ENCODE measurements around the gene MBD3L4.

MBD3L4 gene

GRCh38 chr19:6999933-7000332 lies 40.0 kb downstream of the MBD3L4 start:
- DNase-seq: no peak
- H3K9me3 ChIP-seq: no peaks in the 10 kb centered on the region
- intact Hi-C loops (cut with DNase I; ENCODE audit: low total_unique reads): no loop called here
- no peaks in the 10 kb centered on the region for H3K27me3 ChIP-seq
- no peak overlapping the region for H3K27ac ChIP-seq
- H3K4me1 ChIP-seq: no peaks in the 10 kb centered on the region
- TF ChIP-seq, protein P1, sequence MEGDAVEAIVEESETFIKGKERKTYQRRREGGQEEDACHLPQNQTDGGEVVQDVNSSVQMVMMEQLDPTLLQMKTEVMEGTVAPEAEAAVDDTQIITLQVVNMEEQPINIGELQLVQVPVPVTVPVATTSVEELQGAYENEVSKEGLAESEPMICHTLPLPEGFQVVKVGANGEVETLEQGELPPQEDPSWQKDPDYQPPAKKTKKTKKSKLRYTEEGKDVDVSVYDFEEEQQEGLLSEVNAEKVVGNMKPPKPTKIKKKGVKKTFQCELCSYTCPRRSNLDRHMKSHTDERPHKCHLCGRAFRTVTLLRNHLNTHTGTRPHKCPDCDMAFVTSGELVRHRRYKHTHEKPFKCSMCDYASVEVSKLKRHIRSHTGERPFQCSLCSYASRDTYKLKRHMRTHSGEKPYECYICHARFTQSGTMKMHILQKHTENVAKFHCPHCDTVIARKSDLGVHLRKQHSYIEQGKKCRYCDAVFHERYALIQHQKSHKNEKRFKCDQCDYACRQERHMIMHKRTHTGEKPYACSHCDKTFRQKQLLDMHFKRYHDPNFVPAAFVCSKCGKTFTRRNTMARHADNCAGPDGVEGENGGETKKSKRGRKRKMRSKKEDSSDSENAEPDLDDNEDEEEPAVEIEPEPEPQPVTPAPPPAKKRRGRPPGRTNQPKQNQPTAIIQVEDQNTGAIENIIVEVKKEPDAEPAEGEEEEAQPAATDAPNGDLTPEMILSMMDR (IDR thresholded peaks at IDR 0.05): no peak
- no peak overlapping the region for H3K4me3 ChIP-seq
- H3K36me3 ChIP-seq: no peaks in the 10 kb centered on the region

DNA sequence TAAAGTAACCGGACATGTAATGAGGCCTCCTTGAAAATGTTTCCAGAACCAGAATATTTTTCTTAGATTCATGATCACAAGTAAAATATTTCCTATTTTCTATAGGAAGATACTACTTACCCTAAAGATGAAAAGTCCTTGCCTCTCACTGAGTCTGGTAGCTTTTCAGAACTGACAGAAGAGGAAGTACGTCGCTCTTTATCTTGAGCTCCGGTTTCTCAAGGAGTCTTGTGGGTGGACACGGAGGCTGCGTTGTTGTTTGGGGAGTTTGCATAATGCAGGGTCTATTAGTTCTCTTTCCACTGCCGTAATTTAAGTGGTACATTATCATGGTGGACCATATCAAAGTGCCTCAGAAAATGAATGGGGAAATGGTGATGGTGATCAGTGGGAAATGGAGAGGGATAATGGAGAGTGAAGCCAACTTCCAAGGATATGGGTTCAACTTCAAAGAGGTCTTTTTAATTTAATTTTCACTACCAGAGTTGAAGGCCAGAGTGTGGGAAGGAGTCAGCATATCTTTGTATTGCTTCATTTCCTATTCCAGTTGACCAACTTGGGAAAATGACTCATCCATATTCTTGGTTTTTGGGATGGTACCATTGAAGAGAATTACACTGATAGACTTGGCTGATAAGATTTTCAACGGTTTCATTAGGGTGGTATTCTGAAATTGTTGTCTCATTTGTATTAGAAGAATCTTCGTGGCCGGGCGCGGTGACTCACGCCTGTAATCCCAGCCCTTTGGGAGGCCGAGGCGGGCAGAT lies 42.1 kb downstream of the MBD3L4 start:
- no peak for DNase-seq
- TF ChIP-seq, protein P1 (IDR thresholded peaks at IDR 0.05): no peak
- intact Hi-C loops (cut with DNase I; ENCODE audit: low total_unique reads): no loop called here
- no peaks in the 10 kb centered on the region for H3K4me1 ChIP-seq
- no peaks in the 10 kb centered on the region for H3K9me3 ChIP-seq
- no peaks in the 10 kb centered on the region for H3K27me3 ChIP-seq
- H3K36me3 ChIP-seq: no peaks in the 10 kb centered on the region
- no peak overlapping the region for H3K27ac ChIP-seq
- no peak overlapping the region for H3K4me3 ChIP-seq

DNA sequence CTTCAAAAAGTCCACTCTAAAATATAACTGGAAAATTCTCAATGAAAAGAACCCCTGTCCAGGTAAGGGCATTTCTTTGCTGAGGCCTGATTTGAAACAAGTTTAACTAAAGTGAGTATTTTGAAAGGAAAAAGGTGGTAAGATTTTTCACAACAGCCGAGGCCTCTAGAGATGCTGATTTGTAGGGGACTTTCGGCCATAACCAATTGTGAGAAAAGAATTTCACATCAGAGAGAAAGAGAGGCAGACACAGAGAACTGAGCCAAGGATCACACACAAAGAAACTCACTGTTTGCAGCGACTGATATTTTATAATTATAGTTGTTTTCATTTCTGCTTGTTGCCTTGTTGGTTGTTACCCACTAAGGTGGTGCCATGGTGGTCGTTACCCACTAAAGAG lies 43.2 kb downstream of the MBD3L4 start:
- H3K36me3 ChIP-seq: no peaks in the 10 kb centered on the region
- H3K27me3 ChIP-seq: no peaks in the 10 kb centered on the region
- H3K4me1 ChIP-seq: no peaks in the 10 kb centered on the region
- intact Hi-C loops (cut with DNase I; ENCODE audit: low total_unique reads): no loop called here
- no peak for DNase-seq
- TF ChIP-seq, protein P1 (IDR thresholded peaks at IDR 0.05): no peak
- no peak overlapping the region for H3K4me3 ChIP-seq
- H3K27ac ChIP-seq: no peak overlapping the region
- no peaks in the 10 kb centered on the region for H3K9me3 ChIP-seq

DNA sequence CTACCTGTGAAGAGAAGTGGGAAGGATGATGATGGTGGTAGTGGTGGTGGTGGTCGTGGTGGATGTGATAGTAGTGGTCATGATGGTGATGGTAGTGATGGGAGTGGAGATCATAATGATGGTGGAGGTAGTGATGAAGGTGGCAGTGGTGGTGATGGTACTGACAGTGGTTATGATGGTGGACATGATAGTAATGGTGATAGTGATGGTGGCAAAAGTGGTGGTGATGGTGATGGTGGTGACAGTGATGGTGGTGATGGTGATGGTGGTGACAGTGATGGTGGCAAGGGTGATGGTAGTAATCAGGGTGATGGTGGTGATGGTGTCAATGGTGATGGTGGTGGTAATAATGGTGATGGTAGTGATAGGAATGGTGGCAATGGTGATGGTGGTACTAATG lies 44.9 kb downstream of the MBD3L4 start:
- no peak overlapping the region for H3K27ac ChIP-seq
- no peak for DNase-seq
- H3K36me3 ChIP-seq: no peaks in the 10 kb centered on the region
- TF ChIP-seq, protein P1 (IDR thresholded peaks at IDR 0.05): no peak
- no peaks in the 10 kb centered on the region for H3K27me3 ChIP-seq
- intact Hi-C loops (cut with DNase I; ENCODE audit: low total_unique reads): no loop called here
- no peaks in the 10 kb centered on the region for H3K4me1 ChIP-seq
- no peak overlapping the region for H3K4me3 ChIP-seq
- H3K9me3 ChIP-seq: no peaks in the 10 kb centered on the region

- Histone ChIP-seq H3K9me3 (peaks cover 0 to 14% (median 8%) of the 10 kb centered on the region in 3 donors), H3K4me1 (no peaks in the 10 kb centered on the region), H3K27me3 (no peaks in the 10 kb centered on the region), H3K27ac (no peak overlapping the region), H3K4me3 (no peak overlapping the region), H3K36me3 (no peaks in the 10 kb centered on the region)
- DNase-seq: no peak
- intact Hi-C loops (cut with DNase I; ENCODE audit: low total_unique reads): no loop called here
- TF ChIP-seq, protein P1 (IDR thresholded peaks at IDR 0.05): no peak
Observed at GRCh38 chr19:6988257-6988656, 51.7 kb downstream of the MBD3L4 start.
